K562 (cell line): Measurements from ENCODE around the gene DRD2. TPM values are rescaled to one million over a fixed set of nuclear protein-coding genes. Genes with fewer than 3 reads are reported as not detected.

ENCODE experiments used
- ATAC-seq: fragments of 200-7000 bp; cut with Tn5 transposase; 3 replicates; pipeline ENCODE4 v1.9.1; 2020; ENCODE audit warnings: moderate library complexity
- BruUV-seq: library from RNA; stranded (reverse); fragments of 400-500 nt; replicated peaks from 2 replicates; lab custom pipeline; 2021; lab: Mats Ljungman, UMichigan
- CTCF ChIA-PET: fragments of 300-600 bp; formaldehyde crosslinking; extraction: SDS; loops from one replicate; lab custom pipeline; 2021; ENCODE audit warnings: low intra/inter-chr PET ratio; lab: Yijun Ruan, JAX
- POLR2A ChIA-PET: fragments of 300-600, 350-650 bp; sonication (Branson Sonifier 250); formaldehyde crosslinking; extraction: SDS; loops from one replicate; lab custom pipeline; 2021; ENCODE audit warnings: antibody characterized with exemption, inconsistent platforms; lab: Yijun Ruan, JAX
- DNase-seq, 4 experiments: peaks; one replicate each; pipeline versions ENCODE4 v3.0.0 to v3.0.0-alpha.2; 2011 to 2018; ENCODE audit warnings: low spot score in 3 of 4, mixed read lengths in 3 of 4; ENCODE audit errors: extremely low read depth in 1 of 4
- FAIRE-seq: peaks from 2 replicates; lab custom pipeline; 2011; peaks lifted over from hg19 to GRCh38; lab: Jason Lieb, UNC
- H2AFZ ChIP-seq: 2 replicates; pipeline ENCODE4 v1.6.0; 2011; ENCODE audit warnings: low read depth, low read length, control low read depth, inconsistent platforms
- H3K27ac ChIP-seq: fragments of 200-600 bp; 3 replicates; pipeline ENCODE4 v1.8.0; 2011; ENCODE audit warnings: low read depth, mild to moderate bottlenecking, control low read depth, inconsistent platforms, low read length, moderate library complexity, mixed read lengths; ENCODE audit errors: extremely low read depth
- H3K27me3 ChIP-seq, 2 experiments: fragments of 300-600 bp in 1 of 2; 2 replicates in 1 of 2; 3 replicates in 1 of 2; pipeline versions ENCODE4 v1.6.0 to v1.8.0; 2011; ENCODE audit warnings: inconsistent platforms in 2 of 2, low read length in 2 of 2, mild to moderate bottlenecking in 1 of 2, mixed read lengths in 1 of 2, moderate library complexity in 1 of 2; ENCODE audit not compliant: control insufficient read depth in 2 of 2, insufficient read depth in 2 of 2
- H3K36me3 ChIP-seq: fragments of 300-600 bp; 3 replicates; pipeline ENCODE4 v1.8.0; 2011; ENCODE audit warnings: mild to moderate bottlenecking, low read length, inconsistent platforms; ENCODE audit not compliant: control insufficient read depth, insufficient read depth
- H3K4me1 ChIP-seq, 2 experiments: fragments of 200-600 bp in 1 of 2; replicated peaks in 1 of 2; 2 replicates in 1 of 2; 3 replicates in 1 of 2; pipeline versions ENCODE4 v1.5.1 to v1.8.0; 2011; ENCODE audit warnings: inconsistent platforms in 2 of 2, low read length in 2 of 2, mild to moderate bottlenecking in 1 of 2, mixed read lengths in 1 of 2, moderate library complexity in 1 of 2; ENCODE audit not compliant: control insufficient read depth in 2 of 2, insufficient read depth in 2 of 2
- H3K4me2 ChIP-seq: 2 replicates; pipeline ENCODE4 v1.6.1; 2011; ENCODE audit warnings: low read length, control low read depth, inconsistent platforms, mixed read lengths; ENCODE audit not compliant: insufficient read depth
- H3K4me3 ChIP-seq: fragments of 200-600 bp; sonication (generic), shearing (Covaris generic); 2 replicates; pipeline ENCODE4 v1.5.1; 2016; ENCODE audit warnings: control low read depth, inconsistent platforms
- H3K79me2 ChIP-seq: fragments of 200-600 bp; 3 replicates; pipeline ENCODE4 v1.8.0; 2011; ENCODE audit warnings: low read length, inconsistent platforms; ENCODE audit not compliant: control insufficient read depth, insufficient read depth
- H3K9ac ChIP-seq, 2 experiments: 2 replicates each; pipeline versions ENCODE4 v1.6.0 to v1.6.1; 2011; ENCODE audit warnings: low read depth in 2 of 2, low read length in 2 of 2, control low read depth in 1 of 2, inconsistent platforms in 1 of 2, mild to moderate bottlenecking in 1 of 2, mixed read lengths in 1 of 2; ENCODE audit not compliant: insufficient read depth in 1 of 2
- H3K9me1 ChIP-seq: one replicate; pipeline ENCODE4 v1.6.0; 2011; ENCODE audit warnings: inconsistent platforms, mild to moderate bottlenecking, low read length, moderate library complexity; ENCODE audit not compliant: control insufficient read depth, insufficient read depth
- H3K9me3 ChIP-seq: replicated peaks from 2 replicates; pipeline ENCODE4 v1.5.1; 2011; ENCODE audit warnings: low read depth, low read length, inconsistent platforms; ENCODE audit not compliant: control insufficient read depth, insufficient read depth
- H4K20me1 ChIP-seq: replicated peaks from 2 replicates; pipeline ENCODE4 v1.6.1; 2011; ENCODE audit warnings: low read length, inconsistent platforms, mixed read lengths; ENCODE audit not compliant: control insufficient read depth, insufficient read depth
- BRD4 ChIP-seq: fragments of 200-600 bp; sonication (generic); IDR thresholded peaks from 2 replicates; pipeline ENCODE4 v1.6.1; 2017; ENCODE audit warnings: inconsistent platforms
- EWSR1 ChIP-seq: fragments of 450-650 bp; IDR thresholded peaks from 2 replicates; pipeline ENCODE4 v1.6.1; 2018; ENCODE audit warnings: borderline replicate concordance, mild to moderate bottlenecking, low read depth, moderate library complexity; ENCODE audit not compliant: partially characterized antibody
- GABPA ChIP-seq: fragments of 200-800 bp; sonication (Bioruptor generic); conservative IDR thresholded peaks from 2 replicates; pipeline ENCODE4 v1.6.1; 2016; ENCODE audit warnings: low read depth, missing genetic modification characterization, missing compliant biosample characterization
- HSF4 ChIP-seq: fragments of 250-450 bp; sonication (Bioruptor Pico); IDR thresholded peaks from 2 replicates; pipeline ENCODE4 v2.1.2; 2022; ENCODE audit warnings: mild to moderate bottlenecking, moderate library complexity, borderline replicate concordance
- JUN ChIP-seq, 2 experiments: sonication (generic) in 1 of 2; formaldehyde crosslinking in 1 of 2; IDR thresholded peaks; 2 replicates each; pipeline versions ENCODE4 v1.6.1 to v1.8.0; 2012 to 2022; ENCODE audit warnings: borderline replicate concordance in 2 of 2, mild to moderate bottlenecking in 2 of 2, improper control_type of control experiment in 1 of 2, low read depth in 1 of 2, low read length in 1 of 2, missing genetic modification reagents in 1 of 2
- MCM3 ChIP-seq: fragments of 450-650 bp; IDR thresholded peaks from 2 replicates; pipeline ENCODE4 v1.6.1; 2016
- NCOA1 ChIP-seq: fragments of 450-650 bp; IDR thresholded peaks from 2 replicates; pipeline ENCODE4 v1.6.1; 2016; ENCODE audit warnings: low read depth
- PTBP1 ChIP-seq: fragments of 200-400 bp; formaldehyde crosslinking; IDR thresholded peaks from 2 replicates; pipeline ENCODE4 v1.6.1; 2017; ENCODE audit warnings: low read depth, low read length
- RBFOX2 ChIP-seq: fragments of 200-400 bp; formaldehyde crosslinking; IDR thresholded peaks from 2 replicates; pipeline ENCODE4 v1.6.1; 2017; ENCODE audit warnings: low read depth, mild to moderate bottlenecking, low read length, moderate library complexity
- TRIM24 ChIP-seq, 2 experiments: fragments of 450-650 bp; IDR thresholded peaks; 2 replicates each; pipeline ENCODE4 v1.6.1; 2016
- ZNF830 ChIP-seq: fragments of 250-450 bp; sonication (Bioruptor Pico); IDR thresholded peaks from 2 replicates; pipeline ENCODE4 v1.5.0; 2021; ENCODE audit warnings: mild to moderate bottlenecking
- WGBS: fragments of 100-300 bp; shearing (Covaris generic); methylation state at CpG from one replicate; pipeline ENCODE4 v1.1.6; 2016; ENCODE audit warnings: low coverage, mixed read lengths; ENCODE audit not compliant: insufficient coverage; ENCODE audit errors: missing lambda C conversion rate; 5-methylcytosine and 5-hydroxymethylcytosine counted together
- in situ Hi-C: fragments of 300-500 bp; cut with MboI; formaldehyde crosslinking; loops from 4 replicates; pipeline ENCODE4 v1.15.0; 2018; ENCODE audit warnings: inconsistent platforms, mixed read lengths
- intact Hi-C: fragments of 100-400 bp; cut with micrococcal nuclease; formaldehyde crosslinking; loops from 2 replicates; pipeline ENCODE4 v1.14.2; 2022
- polyA plus RNA-seq, 8 experiments: library from polyadenylated mRNA; depleted of rRNA in 4 of 8; stranded (reverse) in 5 of 8; unstranded in 3 of 8; fragments of >200 nt; fragmentation: Nextera tagmentation in 2 of 8; fragmentation: Illumina TruSeq in 1 of 8; extraction: Ambion mirVana in 2 of 8; extraction: Trizol in 1 of 8; gene quantifications; 2 replicates each; pipeline versions ENCODE4 v1.2.1 to v1.2.3, GENCODE V29; 2011 to 2014; ENCODE audit warnings: inconsistent platforms in 1 of 8, missing spikeins in 1 of 8
- total RNA-seq, 7 experiments: library from RNA; depleted of rRNA in 6 of 7; stranded (reverse); fragments of >200 nt in 6 of 7; fragmentation: Illumina TruSeq in 2 of 7; extraction: Trizol in 2 of 7; gene quantifications; 2 replicates each; pipeline versions ENCODE4 v1.2.1 to v1.2.3, GENCODE V29; 2011 to 2021; ENCODE audit warnings: low replicate concordance in 1 of 7

The DRD2 gene
- total and polyA plus RNA-seq, 9 of the 15 experiments (the other 6 are each of a cell fraction or from before 2014, with no cell fraction given), result not detected

DNA sequence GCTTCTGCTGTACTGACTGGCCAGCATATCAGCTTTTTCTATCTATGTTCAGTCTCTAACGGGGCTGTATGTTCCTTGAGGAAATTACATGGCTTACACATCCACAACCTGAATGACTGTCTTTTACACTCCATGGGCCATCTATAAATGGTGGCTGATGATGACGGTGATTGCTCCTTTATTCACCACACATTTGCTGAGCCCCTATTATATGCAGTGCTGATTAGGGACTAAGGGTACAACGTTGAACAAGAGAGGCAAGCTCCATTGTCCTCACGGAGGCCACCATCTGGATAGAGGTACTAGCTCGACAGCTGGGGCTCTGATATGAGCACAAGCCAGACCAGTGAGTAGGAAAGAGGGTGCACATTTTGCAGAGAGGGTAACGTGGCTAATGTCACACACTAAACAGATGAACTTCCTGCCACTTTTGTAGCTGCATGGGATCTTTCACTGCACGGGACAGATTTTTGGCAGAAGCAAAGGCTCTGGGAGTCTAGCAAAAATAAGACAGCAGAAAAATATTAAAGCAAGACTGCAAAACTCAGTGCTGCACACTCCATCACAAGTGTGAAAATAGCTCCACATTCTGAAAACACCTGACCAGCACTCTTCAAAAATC, 30.6 kb downstream of the DRD2 start:
- H2AFZ ChIP-seq, result no peak overlapping the region
- H3K4me3 ChIP-seq, result no peak overlapping the region
- BruUV-seq, result no TSS peak
- no peak overlapping the region for H3K9ac ChIP-seq
- H4K20me1 ChIP-seq, result peaks cover 4% of the 10 kb centered on the region; the same call in 1 of the 2 replicates
- no peaks in the 10 kb centered on the region for H3K79me2 ChIP-seq
- FAIRE-seq, result no peak
- POLR2A ChIA-PET, result interaction anchor here (0.6 to 1.4 kb wide), 3 partner anchors 13 to 16 kb away, joined by 3 read pairs; no protein-coding TSS in a partner anchor
- CTCF ChIA-PET, result no interaction called here
- no peaks in the 10 kb centered on the region for H3K9me1 ChIP-seq
- TF ChIP-seq PTBP1 (no peak), GABPA (tag) (no peak), EWSR1 (no peak), MCM3 (no peak), ZNF830 (CRISPR knock-in tag) (no peak)
- TF ChIP-seq, all 486 proteins: peak for 0
- intact Hi-C loops (no loop called here), in situ Hi-C loops (no loop called here)
- Histone ChIP-seq H3K27ac (no peak overlapping the region), H3K4me2 (no peak overlapping the region), H3K4me1 (peaks cover 0 to 5% of the 10 kb centered on the region in 2 experiments; a peak in 1 of 5 replicates), H3K9me3 (no peaks in the 10 kb centered on the region), H3K36me3 (no peaks in the 10 kb centered on the region), H3K27me3 (peaks cover 9 to 48% of the 10 kb centered on the region in 2 experiments; a peak in 4 of 5 replicates)
- ATAC-seq, result no peak
- no peak for DNase-seq
- WGBS, result 2% methylated on average over 7 of the region's 7 CpGs

DNA sequence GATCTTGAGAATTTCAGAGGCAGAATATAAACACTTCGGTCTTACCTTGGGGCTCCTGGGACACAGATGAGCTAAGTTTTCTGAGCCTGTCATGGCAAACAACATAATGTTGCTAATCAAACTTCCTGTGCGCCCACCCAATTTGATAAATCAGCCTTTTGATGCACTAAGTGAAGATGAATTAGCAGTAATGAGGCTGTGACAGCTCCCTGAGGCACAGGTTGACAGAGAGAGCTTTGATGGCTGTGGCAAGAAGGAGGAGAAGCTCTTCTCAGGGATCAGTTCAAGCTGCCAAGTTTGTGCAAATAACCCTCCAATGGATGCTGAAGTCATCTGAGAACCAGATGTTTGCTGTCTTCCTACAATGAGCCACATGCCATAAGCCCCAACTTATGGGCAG, 34.4 kb downstream of the DRD2 start:
- Histone ChIP-seq H3K36me3 (no peaks in the 10 kb centered on the region), H3K79me2 (no peaks in the 10 kb centered on the region), H3K4me1 (no peaks in the 10 kb centered on the region), H3K27me3 (peaks cover 5 to 34% of the 10 kb centered on the region in 2 experiments; a peak in 4 of 5 replicates), H3K4me2 (no peak overlapping the region), H3K9me1 (no peaks in the 10 kb centered on the region), H4K20me1 (peaks cover 2% of the 10 kb centered on the region; the same call in 1 of the 2 replicates), H3K27ac (no peak overlapping the region), H2AFZ (no peak overlapping the region), H3K9ac (no peak overlapping the region), H3K4me3 (no peak overlapping the region), H3K9me3 (no peaks in the 10 kb centered on the region)
- in situ Hi-C loops, result no loop called here
- FAIRE-seq (no peak), DNase-seq (no peak), ATAC-seq (no peak)
- BruUV-seq, result no TSS peak
- 0% methylated on average over 2 of the region's 2 CpGs for WGBS
- ChIA-PET POLR2A (interaction anchor here (1.1 kb wide), 1 partner anchor 9 kb away, joined by 4 read pairs; no protein-coding TSS in a partner anchor), CTCF (no interaction called here)
- intact Hi-C loops, result no loop called here
- no peak for TF ChIP-seq HSF4 (CRISPR knock-in tag)
- TF ChIP-seq TRIM24 (IDR thresholded peaks at IDR 0.05), result no peak
- no peak for TF ChIP-seq JUN (IDR thresholded peaks at IDR 0.05; ENCODE audit: borderline replicate concordance, low read depth, low read length)
- TF ChIP-seq JUN (CRISPR knock-in tag; IDR thresholded peaks at IDR 0.05; ENCODE audit: borderline replicate concordance), result no peak
- TF ChIP-seq BRD4, result no peak
- TF ChIP-seq RBFOX2, result no peak
- TF ChIP-seq NCOA1, result no peak
